ENCODE results near the gene ZNF646.

ZNF646 gene

DNA sequence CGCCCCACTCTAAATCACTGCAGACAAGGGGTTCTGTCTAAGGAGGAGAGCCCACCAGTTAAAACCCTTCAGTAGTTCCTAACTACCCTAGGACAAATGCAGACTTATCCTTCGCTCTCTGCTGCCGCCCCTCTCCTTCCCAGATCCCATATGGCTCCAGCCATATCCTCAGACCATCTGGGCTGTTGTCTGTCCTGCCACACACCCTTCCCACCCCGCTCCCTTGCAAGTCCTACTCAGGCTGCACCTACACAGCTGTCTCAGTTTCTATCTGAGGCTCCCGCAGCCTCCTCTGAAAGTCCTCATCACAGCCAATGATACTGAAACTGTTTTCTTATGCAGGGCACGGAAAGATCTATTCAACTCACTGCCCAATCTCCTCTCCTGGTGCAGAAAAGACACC lies 33.2 kb downstream of the ZNF646 start:
- no peak for TF ChIP-seq ZFX (IDR thresholded peaks at IDR 0.05)
- TF ChIP-seq, protein P1, sequence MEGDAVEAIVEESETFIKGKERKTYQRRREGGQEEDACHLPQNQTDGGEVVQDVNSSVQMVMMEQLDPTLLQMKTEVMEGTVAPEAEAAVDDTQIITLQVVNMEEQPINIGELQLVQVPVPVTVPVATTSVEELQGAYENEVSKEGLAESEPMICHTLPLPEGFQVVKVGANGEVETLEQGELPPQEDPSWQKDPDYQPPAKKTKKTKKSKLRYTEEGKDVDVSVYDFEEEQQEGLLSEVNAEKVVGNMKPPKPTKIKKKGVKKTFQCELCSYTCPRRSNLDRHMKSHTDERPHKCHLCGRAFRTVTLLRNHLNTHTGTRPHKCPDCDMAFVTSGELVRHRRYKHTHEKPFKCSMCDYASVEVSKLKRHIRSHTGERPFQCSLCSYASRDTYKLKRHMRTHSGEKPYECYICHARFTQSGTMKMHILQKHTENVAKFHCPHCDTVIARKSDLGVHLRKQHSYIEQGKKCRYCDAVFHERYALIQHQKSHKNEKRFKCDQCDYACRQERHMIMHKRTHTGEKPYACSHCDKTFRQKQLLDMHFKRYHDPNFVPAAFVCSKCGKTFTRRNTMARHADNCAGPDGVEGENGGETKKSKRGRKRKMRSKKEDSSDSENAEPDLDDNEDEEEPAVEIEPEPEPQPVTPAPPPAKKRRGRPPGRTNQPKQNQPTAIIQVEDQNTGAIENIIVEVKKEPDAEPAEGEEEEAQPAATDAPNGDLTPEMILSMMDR (conservative IDR thresholded peaks at IDR 0.05): no peak
- no peak overlapping the region for H3K27ac ChIP-seq

DNA sequence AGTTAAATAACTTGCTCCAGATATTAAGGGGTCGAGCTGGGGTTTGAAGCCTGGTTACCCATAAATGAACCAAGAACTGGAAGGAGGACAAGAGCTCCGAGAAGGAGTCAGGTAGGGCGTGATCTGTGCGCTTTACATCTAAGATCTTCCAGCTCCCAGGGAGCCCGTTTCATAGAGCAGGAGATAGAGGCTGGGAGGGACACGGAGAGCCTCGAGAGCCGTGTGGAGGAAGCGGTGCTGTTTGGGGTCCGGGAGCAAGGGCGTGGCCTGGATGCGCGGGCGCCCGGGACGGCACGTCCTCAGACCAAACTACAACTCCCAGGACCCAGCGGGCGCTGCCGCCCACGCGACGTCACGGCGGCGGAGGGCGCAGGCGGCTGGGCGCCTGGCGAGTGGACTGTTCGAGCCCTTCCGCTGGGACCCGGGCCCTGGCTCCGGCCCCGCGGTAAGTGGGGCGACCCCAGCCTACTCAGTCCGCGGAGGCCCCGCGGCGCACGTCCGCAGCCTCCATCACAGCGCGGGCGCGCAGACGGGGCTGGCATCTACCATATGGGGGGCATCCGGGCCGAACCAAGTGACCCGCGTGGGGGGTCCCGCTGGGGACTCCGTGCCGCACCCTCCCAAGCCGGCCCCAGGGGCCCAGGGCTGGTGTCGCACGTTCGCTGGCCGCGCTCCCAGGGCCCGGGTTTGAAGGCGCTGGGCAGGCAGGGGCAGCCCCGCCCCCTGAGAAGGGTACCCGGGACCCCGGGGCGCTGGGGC lies 34.0 kb downstream of the ZNF646 start, which contains the start of gene BCKDK:
TSS of gene BCKDK (plus strand) at position 352 of the 759 bp plus-strand sequence. CDS start 838 bp downstream, outside the sequence.
- TF ChIP-seq ZFX (IDR thresholded peaks at IDR 0.05): peak; percentile 44; the same call in 1 of the 2 replicates
- TF ChIP-seq, protein P1 (conservative IDR thresholded peaks at IDR 0.05): no peak
- peak within 1 kb of the TSS; percentile 95 for H3K27ac ChIP-seq

DNA sequence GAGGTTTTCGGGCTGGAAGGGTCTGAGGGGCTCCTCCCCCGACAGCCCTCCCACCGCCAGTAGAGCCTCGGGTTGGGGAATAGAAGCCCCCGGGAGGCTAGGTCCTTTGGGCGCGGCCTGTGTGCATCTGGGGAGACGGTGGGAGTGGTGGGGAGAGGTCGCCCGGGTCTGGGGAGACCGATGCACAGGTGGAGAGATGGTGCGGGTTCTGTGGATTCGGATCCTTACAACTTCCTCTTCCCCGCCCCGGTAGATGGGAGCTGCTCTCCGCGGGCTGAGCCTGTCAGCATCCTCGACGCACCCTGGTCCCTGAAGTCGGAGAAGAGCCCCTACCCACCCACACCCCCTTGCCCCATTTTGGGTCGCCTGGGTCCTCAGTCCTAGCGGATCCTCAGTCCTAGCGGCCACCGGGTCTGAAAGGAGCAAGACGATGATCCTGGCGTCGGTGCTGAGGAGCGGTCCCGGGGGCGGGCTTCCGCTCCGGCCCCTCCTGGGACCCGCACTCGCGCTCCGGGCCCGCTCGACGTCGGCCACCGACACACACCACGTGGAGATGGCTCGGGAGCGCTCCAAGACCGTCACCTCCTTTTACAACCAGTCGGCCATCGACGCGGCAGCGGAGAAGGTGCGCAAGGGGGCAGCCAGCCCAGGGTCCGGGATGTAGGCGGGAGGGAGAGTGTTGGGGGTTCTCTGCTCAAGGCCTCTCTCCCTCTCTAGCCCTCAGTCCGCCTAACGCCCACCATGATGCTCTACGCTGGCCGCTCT lies 34.8 kb downstream of the ZNF646 start:
- no peak for TF ChIP-seq ZFX (IDR thresholded peaks at IDR 0.05)
- TF ChIP-seq, protein P1 (conservative IDR thresholded peaks at IDR 0.05): no peak
- H3K27ac ChIP-seq: peak overlapping the region; percentile 95

DNA sequence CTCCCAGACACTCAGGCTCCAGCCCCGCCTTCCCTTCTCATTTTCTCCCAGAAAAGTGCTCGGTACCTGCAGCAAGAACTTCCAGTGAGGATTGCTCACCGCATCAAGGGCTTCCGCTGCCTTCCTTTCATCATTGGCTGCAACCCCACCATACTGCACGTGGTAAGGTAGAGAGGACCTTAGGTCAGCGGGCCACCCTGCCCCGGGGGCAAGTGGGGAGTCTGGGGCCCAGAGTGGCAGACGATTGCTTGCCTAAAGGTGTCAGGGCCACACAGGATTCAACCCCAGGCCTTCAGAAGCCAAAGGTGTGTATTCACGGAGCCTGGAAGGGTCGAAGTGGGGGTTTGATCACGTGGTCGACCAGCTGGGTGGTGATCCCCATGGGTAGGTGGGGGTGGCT lies 35.4 kb downstream of the ZNF646 start:
- TF ChIP-seq, protein P1 (conservative IDR thresholded peaks at IDR 0.05): no peak
- TF ChIP-seq ZFX (IDR thresholded peaks at IDR 0.05): no peak
- H3K27ac ChIP-seq: no peak overlapping the region

DNA sequence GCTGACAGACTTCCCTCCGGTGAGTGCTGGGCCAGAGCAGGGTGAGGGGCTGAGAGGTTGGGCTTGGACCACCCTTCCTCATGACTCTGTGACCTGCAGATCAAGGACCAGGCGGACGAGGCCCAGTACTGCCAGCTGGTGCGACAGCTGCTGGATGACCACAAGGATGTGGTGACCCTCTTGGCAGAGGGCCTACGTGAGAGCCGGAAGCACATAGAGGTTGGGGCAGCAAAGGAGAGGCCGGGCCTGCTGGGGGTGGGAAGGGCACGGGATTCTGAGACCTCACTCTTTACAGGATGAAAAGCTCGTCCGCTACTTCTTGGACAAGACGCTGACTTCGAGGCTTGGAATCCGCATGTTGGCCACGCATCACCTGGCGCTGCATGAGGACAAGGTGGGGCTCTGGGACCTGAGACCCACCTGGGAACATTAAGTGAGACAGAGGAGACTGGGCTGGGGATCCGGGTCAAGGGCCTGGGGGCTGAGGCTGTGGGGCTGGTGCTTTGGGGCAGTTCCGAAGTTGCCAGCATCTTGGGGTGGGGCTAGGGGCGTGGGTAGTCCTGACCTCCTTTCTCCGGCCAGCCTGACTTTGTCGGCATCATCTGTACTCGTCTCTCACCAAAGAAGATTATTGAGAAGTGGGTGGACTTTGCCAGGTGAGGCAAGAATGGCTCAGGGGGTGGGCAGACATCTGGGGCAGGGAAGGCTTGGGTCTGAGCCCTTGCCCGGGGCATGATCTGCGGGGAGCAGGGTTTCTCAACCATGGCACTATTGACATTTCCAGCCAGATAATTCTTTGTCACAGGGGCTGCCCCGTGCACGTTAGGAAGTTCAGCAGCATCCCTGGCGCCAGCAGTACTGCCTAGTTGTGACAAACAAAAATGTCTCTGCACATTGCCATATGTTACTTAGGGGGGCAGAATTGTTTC lies 36.1 kb downstream of the ZNF646 start:
- no peak overlapping the region for H3K27ac ChIP-seq
- TF ChIP-seq, protein P1 (conservative IDR thresholded peaks at IDR 0.05): no peak
- no peak for TF ChIP-seq ZFX (IDR thresholded peaks at IDR 0.05)

DNA sequence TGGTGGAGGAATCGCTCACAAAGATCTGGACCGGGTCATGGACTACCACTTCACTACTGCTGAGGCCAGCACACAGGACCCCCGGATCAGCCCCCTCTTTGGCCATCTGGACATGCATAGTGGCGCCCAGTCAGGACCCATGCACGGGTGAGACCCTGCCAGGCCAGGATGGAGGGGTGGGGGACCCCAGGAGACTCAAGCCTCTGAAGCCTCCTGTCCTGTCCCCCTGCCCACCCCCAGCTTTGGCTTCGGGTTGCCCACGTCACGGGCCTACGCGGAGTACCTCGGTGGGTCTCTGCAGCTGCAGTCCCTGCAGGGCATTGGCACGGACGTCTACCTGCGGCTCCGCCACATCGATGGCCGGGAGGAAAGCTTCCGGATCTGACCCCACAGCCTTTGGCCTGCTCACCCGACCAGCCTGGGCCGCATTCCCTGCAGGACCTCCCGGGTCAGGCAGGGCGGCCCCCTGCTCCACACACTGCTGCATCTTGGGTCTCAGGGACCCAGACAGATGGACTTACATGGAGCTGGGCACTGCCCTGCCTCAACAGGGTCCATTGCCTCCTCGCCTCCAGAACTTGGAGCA lies 37.8 kb downstream of the ZNF646 start:
- no peak overlapping the region for H3K27ac ChIP-seq
- no peak for TF ChIP-seq ZFX (IDR thresholded peaks at IDR 0.05)
- TF ChIP-seq, protein P1 (conservative IDR thresholded peaks at IDR 0.05): no peak
